Neural crest cell (in vitro differentiated cells): Measurements from ENCODE around the gene WWOX. TPM values are rescaled to one million over a fixed set of nuclear protein-coding genes. Genes with fewer than 3 reads are reported as not detected.

Experiments used
- DNase-seq: peaks from one replicate; pipeline ENCODE4 v3.0.0; 2021; ENCODE audit warnings: low read depth, mixed read lengths, low spot score
- H3K27ac Mint-ChIP-seq: one replicate; pipeline ENCODE4 v1.8.0; 2021; ENCODE audit warnings: mild to moderate bottlenecking, mixed read lengths; ENCODE audit not compliant: unreplicated experiment
- H3K27me3 Mint-ChIP-seq: 2 replicates; pipeline ENCODE4 v1.8.0; 2021; ENCODE audit warnings: low read depth, mild to moderate bottlenecking, mixed read lengths
- H3K36me3 Mint-ChIP-seq: 2 replicates; pipeline ENCODE4 v1.8.0; 2021; ENCODE audit warnings: low read depth, mild to moderate bottlenecking, mixed read lengths
- H3K4me1 Mint-ChIP-seq: 2 replicates; pipeline ENCODE4 v1.8.0; 2021; ENCODE audit warnings: mixed read lengths
- H3K4me3 Mint-ChIP-seq: one replicate; pipeline ENCODE4 v1.8.0; 2021; ENCODE audit warnings: mild to moderate bottlenecking, mixed read lengths
- H3K9me3 Mint-ChIP-seq: 2 replicates; pipeline ENCODE4 v1.8.0; 2021; ENCODE audit warnings: mixed read lengths
- total RNA-seq: library from RNA; stranded (reverse); gene quantifications from 2 replicates; pipeline ENCODE4 v1.2.1, GENCODE V29; 2021
- TF ChIP-seq, protein P1 (sequence below): fragments of 200-600 bp; sonication (generic); conservative IDR thresholded peaks from 2 replicates; pipeline ENCODE4 v1.5.0; 2021; ENCODE audit warnings: antibody characterized with exemption, mild to moderate bottlenecking

Gene WWOX
- total RNA-seq, 1 donor from 2014 or later: 30.5 TPM

DNA sequence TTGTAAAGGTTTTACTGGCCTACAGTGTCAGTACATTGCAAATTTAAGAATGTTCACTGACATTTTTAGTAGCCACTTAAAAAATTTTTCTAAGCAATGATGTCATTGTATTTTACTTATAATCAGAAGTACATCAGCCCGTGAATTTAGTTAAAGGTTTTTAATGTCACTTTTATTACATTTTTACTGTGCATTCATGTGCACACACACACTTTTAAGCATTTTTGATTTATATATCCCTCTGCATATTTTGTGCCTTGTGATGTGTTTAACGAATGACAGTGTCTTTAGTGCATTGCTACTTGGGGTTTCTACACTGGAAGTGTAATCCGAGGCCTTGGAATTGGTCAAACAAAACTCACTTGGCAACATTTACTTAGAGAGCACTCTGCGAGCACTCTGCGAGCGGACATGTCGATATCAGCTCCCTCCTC is 190.4 kb downstream of the WWOX start:
- no peaks in the 10 kb centered on the region for H3K36me3 Mint-ChIP-seq
- no peak overlapping the region for H3K27ac Mint-ChIP-seq
- peaks cover 3% of the 10 kb centered on the region for H3K9me3 Mint-ChIP-seq
- no peak for DNase-seq
- H3K4me3 Mint-ChIP-seq: peak overlapping the region; percentile 58
- H3K27me3 Mint-ChIP-seq: peaks cover 3% of the 10 kb centered on the region
- peaks cover 58% of the 10 kb centered on the region for H3K4me1 Mint-ChIP-seq
- TF ChIP-seq, protein P1, sequence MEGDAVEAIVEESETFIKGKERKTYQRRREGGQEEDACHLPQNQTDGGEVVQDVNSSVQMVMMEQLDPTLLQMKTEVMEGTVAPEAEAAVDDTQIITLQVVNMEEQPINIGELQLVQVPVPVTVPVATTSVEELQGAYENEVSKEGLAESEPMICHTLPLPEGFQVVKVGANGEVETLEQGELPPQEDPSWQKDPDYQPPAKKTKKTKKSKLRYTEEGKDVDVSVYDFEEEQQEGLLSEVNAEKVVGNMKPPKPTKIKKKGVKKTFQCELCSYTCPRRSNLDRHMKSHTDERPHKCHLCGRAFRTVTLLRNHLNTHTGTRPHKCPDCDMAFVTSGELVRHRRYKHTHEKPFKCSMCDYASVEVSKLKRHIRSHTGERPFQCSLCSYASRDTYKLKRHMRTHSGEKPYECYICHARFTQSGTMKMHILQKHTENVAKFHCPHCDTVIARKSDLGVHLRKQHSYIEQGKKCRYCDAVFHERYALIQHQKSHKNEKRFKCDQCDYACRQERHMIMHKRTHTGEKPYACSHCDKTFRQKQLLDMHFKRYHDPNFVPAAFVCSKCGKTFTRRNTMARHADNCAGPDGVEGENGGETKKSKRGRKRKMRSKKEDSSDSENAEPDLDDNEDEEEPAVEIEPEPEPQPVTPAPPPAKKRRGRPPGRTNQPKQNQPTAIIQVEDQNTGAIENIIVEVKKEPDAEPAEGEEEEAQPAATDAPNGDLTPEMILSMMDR: no peak

DNA sequence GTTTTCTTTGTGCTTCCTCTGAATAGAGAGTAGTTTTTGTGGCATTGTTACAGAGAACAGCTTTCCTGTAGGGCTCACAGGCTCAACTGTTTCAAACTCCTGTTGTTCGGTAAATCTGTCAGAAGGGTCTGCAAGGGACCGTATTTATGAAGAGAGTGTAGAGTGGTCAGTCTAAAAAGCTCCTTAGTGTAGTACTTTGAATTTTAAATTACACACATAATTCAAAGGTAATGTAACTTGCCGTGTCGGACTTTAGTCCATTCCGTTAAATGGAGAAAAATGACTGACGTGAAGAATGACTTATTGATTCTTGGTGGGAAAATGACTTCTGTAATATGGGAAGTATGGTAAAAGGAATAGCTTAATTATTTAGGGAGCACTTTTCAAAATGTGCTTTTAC is 190.9 kb downstream of the WWOX start:
- H3K27me3 Mint-ChIP-seq: peaks cover 3% of the 10 kb centered on the region
- no peak for DNase-seq
- peaks cover 58% of the 10 kb centered on the region for H3K4me1 Mint-ChIP-seq
- peaks cover 3% of the 10 kb centered on the region for H3K9me3 Mint-ChIP-seq
- H3K4me3 Mint-ChIP-seq: peak overlapping the region; percentile 58
- no peak overlapping the region for H3K27ac Mint-ChIP-seq
- TF ChIP-seq, protein P1: no peak
- no peaks in the 10 kb centered on the region for H3K36me3 Mint-ChIP-seq

DNA sequence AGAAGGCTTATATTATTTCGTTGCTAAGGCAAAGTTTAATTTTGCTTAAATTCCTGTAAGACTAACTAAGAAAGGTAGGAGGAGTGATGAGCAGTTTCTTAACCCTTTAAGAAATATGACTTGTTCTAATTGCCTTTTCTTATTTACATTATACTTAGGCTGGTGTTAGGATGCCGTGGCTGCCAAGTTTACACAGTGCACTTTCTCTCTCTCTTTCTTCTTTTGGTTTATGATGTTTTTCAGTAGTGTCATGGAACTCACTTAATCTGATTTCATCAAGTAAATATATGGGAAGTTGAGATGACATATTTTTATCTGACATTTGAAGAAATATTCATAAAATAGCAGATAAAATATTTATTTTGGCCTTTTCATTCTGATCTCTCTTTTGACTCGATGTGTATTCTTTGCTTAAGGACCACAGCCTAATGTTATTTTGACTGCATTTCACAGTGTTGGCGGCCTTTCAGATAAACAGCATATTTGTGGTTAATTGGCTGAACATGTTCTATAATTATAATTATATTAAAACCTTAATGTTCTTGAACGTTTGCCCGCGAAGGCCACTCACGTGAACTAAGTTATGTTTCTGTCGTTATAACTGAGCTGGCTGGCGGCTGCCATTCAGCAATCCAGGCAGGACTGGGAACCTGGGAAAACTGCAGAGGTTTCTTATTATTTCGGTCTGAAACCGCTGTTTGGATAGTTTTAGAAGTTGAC is 191.6 kb downstream of the WWOX start:
- no peak for DNase-seq
- TF ChIP-seq, protein P1: no peak
- no peak overlapping the region for H3K4me3 Mint-ChIP-seq
- no peaks in the 10 kb centered on the region for H3K36me3 Mint-ChIP-seq
- H3K27me3 Mint-ChIP-seq: peaks cover 3% of the 10 kb centered on the region
- H3K4me1 Mint-ChIP-seq: peaks cover 52% of the 10 kb centered on the region
- H3K9me3 Mint-ChIP-seq: peaks cover 3% of the 10 kb centered on the region
- no peak overlapping the region for H3K27ac Mint-ChIP-seq

DNA sequence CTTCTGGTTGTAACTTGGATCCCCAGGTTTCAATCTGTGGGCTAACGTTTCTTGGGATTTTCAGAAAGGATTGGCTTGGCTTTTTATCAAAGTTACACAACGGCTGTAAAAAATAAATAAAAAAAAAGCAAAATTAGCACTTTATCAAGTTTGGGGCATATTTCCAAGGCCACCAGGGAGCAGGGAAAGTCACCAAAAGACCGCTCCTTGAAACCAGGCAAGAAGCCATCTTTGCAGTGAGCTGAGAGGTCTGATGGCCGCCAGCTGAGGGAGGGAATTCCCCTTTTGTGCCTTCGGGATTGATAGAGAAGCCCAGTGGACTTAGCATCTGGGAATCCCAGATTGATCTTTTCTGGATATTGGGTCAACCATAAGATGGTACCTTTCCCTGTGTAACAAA is 192.2 kb downstream of the WWOX start:
- TF ChIP-seq, protein P1: no peak
- H3K27me3 Mint-ChIP-seq: peaks cover 3% of the 10 kb centered on the region
- H3K4me1 Mint-ChIP-seq: peaks cover 52% of the 10 kb centered on the region
- H3K9me3 Mint-ChIP-seq: peaks cover 3% of the 10 kb centered on the region
- no peaks in the 10 kb centered on the region for H3K36me3 Mint-ChIP-seq
- no peak for DNase-seq
- H3K4me3 Mint-ChIP-seq: no peak overlapping the region
- no peak overlapping the region for H3K27ac Mint-ChIP-seq

DNA sequence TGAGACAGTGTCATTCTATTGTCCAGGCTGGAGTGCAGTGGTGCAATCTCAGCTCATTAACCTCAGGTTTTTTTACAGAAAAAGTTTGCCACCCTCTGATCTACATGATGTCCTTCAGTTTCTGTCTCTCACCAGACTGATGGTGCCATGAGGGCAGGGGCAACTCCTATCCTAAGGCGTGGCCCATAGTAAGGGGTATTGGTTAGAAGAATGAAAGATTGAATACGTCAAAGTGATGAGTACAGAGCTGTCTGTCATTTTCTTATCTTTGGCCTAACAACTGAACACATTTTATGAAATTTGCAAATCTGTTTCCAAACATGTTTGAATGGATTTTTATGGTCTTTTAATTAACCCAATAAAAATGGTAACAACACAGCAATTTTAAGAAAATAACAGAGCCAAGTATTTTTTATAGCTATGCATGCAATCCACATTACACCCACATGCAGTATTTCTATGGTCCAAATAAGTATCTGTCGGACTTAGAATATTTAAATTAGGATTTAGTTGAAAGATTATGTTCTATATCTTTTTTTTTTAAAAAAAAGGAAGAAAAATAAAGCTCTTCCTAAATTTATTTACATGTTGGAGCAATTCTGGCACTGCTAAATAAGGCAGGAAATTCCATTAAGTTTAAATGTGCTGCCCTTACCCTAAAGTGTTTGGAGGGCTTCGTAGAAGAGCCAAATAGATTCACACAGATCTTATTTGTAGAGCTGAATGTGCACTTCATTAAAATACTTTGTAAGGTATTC is 192.8 kb downstream of the WWOX start:
- DNase-seq: no peak
- H3K36me3 Mint-ChIP-seq: no peaks in the 10 kb centered on the region
- H3K9me3 Mint-ChIP-seq: peaks cover 3% of the 10 kb centered on the region
- TF ChIP-seq, protein P1: no peak
- peaks cover 57% of the 10 kb centered on the region for H3K4me1 Mint-ChIP-seq
- H3K27me3 Mint-ChIP-seq: peaks cover 3% of the 10 kb centered on the region
- no peak overlapping the region for H3K4me3 Mint-ChIP-seq
- no peak overlapping the region for H3K27ac Mint-ChIP-seq
